ENCODE measurements around the gene SPAG6. TPM values are rescaled to one million over a fixed set of nuclear protein-coding genes. Genes with fewer than 3 reads are reported as not detected.

SPAG6 gene
- total RNA-seq, 1 experiment from 2014 or later = not detected

- DNase-seq (ENCODE audit: low read depth) = peak; percentile 87
Observed at GRCh38 chr10:22433875-22434274, 88.6 kb downstream of the SPAG6 start.

GRCh38 chr10:22434521-22434920, 89.2 kb downstream of the SPAG6 start:
- DNase-seq (ENCODE audit: low read depth) = no peak

GRCh38 chr10:22435650-22436049, 90.4 kb downstream of the SPAG6 start:
- DNase-seq (ENCODE audit: low read depth) = no peak

DNA sequence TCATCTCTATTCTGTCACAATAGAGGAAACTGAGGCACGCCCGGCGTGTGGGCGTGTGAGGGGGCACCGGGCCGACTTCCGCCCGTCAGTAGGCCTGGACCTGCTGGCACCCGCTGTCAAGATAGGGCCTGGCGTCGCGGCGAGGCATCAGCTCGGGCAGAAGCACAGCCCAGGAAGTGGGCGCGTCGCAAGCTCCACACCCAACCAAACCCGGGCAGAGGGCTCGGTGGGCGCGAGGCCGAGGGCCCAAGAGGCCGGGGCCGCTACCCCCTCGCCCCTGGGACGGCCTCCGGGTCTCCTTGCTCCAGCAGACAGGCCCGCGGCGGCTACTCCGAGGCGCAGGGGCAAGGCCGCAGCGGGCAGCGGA, 91.2 kb downstream of the SPAG6 start:
- no peak for DNase-seq (ENCODE audit: low read depth)

DNA sequence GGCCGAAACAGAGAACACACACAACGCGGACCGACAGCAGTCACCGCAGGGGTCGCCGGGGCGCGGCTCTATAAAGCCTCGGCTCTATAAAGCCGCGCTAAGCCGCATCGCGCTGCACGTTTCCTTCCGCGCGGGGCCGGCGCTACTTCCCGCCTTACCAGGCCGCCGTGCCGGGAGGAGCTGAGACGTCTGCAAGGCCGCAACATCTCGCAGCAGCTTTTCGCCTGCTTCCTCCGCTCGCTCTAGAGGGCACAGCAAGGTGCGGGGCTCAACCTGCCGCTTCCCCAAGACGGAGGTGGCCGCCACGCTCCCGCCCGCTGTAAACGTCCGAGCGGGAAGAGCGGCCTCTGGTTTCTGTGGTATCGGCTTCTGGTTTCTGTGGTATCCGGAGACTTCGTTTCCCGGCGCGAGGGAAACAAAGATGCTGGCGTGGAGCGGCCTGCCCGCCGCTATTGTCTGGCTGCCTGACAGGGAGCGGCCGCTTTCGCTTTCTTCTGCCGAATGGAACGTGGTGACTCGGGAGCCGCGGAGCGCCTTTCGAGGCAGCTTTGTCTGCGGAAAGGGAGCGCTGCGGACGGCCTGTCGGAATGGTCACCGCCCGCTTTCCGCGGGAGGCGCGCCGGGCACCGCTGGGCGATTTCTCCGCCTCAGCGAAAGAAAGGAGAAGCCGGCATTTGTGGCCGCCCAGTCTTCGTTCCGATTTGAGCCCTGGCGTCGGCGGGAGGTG, 91.8 kb downstream of the SPAG6 start:
- peak; percentile 92 for DNase-seq (ENCODE audit: low read depth)

DNA sequence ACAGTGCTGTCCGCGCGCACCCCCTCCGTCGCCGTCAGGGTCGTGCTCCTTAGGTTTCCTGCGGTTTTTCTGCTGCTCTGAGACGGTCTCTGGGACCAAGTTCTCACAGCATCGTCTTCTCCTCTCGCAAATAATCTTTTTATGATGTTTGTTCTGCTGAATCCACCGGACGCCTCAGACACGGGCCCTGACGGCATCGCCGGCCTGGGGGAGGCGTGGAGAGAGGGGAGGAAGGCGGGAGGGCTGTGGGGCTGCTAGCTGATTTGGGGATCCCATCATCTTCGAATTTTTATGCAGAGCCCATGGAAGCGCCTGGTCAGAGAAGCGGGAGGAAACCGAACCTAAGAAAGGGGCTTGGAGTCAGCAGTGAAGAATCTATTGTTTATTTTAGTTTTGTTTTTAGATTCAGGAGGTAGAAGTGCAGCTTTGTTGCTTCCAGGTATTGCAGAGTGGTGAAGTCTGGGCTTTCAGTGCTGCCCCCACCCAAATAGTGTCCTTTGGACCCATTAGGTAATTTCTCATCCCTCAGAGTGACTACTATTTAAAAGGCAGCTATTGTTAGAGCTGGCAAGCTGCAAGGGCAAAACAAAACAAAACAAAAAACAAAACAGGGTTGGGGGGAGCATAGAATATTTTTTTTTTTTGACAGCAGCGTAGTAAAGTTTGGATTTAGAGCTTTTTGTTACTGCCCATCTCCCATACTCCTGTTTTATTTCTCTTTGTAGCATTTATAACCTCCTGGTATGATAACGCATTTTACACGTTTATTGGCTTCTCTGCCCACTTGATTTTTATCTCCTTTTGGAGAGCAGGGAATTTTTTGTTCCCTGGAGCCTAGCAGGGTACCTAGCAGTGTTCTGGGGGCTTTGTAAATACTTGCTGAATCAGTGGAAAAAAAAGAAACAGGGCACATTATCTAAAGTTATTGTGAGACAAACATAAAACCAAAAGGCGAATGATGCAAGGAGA, 92.6 kb downstream of the SPAG6 start:
- DNase-seq (ENCODE audit: low read depth) = no peak

DNA sequence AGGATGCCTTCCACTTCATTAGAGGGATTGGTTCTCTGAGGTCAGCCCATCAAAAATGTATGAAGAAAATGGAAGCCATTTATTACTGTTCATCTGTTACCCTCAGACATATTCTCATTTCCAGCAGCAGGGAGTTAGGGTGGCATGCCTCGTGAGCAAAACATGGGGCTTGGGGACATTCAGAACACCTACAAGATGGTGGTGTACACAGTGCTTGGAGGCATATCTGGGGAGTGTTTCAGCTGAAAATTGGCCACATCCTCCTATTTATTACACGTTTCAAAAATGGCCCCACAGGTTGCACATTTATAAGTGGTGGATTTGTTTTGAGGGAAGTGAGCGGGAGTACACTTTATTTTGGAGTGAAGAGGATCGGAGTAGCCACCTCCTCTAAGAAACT, 93.4 kb downstream of the SPAG6 start:
- no peak for DNase-seq (ENCODE audit: low read depth)

DNA sequence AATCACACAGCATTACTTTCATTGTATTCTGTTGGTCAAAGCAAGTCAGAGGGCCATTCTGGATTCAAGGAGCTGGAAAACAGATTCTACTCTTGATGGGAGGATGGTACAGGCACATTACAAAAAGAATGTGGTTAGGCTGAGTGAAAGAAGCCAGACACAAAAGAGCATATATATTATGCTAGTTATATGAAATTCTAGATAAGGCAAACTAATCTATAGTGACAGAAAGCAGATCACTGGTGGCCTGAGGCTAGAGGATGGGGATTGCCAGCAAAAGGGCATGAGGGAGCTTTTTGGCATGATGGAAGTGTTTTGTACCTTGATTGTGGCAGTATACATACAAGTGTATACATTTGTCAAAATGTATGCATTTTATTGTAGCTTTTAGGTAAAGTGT, 96.8 kb downstream of the SPAG6 start:
- DNase-seq (ENCODE audit: low read depth) = no peak

DNA sequence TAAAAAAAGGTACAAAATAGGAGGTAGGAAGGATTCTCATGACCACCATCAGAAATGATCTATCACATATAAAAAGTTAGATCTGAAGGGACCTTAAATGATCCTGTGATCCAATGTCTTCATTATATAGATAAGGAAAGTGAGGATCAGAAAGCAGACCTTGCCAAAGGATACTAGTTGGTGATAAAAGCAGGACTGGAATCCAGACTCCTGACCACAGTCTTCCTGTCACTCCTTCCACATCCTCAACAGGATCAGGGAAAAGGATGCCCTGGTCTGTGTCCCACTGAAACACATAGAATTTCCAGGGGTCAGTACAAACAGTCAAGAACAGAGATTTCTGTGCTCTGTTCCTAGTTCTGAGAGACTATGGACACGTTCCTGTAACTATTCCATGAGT, 97.2 kb downstream of the SPAG6 start:
- no peak for DNase-seq (ENCODE audit: low read depth)

DNA sequence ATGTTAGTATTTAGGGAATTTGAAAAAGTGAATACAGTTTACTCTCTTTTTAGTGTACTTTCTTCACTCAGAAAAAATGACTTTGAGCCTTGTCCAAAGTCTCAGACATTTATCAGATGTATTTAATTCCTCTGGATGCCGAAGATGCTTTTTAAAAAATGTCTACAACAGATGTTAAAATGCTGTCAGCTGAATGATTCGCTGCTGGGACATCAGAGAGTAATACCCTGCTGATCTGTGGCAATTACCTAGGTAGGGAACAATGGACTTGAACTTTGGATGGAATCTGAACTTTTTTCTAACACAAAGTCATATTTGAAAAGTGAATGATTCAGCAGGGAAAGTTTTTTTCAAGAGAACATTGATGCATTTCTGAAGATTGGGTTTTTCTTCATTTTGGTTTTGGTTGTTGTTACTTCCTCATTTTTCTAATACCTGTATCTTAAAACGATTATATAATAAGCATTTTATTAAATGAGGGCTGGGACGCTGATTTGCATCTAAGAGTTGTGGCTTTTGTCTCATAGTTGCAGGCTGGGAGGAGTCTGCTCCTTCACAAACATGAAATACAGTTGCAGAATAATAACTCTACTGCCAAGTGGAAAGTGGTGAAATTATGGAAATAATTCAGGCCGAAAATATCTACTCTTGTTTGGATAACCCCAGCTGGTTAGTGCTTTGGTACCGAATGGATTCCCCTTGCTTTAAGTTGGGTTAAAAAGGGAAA, 98.0 kb downstream of the SPAG6 start:
- DNase-seq (ENCODE audit: low read depth) = no peak

DNA sequence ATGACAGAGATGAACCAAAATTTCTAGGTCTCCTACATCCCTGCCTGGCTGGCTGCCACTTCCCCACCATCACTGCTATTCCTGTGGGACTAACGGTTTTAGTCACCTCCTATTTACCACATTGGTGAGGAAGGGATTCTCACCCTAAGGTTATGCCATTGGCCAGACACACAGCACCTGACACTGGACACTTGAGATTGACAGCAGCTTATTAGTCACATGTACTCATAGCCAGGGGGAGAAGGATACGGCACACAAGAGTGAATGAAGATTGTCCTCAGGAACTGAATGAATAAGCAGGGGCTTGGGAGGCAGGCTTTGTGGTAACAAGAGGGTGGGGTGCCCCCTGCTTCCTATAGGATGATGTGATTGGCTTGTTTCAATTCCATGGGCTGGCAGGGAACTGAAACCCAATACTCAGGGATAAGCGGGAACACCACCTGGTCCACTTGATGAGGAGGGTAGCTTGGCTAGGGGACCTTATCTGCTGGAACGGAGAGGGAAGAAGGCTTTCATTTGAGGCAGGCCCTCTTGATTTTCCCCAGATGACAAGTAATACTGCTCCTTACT, 99.0 kb downstream of the SPAG6 start:
- no peak for DNase-seq (ENCODE audit: low read depth)

DNA sequence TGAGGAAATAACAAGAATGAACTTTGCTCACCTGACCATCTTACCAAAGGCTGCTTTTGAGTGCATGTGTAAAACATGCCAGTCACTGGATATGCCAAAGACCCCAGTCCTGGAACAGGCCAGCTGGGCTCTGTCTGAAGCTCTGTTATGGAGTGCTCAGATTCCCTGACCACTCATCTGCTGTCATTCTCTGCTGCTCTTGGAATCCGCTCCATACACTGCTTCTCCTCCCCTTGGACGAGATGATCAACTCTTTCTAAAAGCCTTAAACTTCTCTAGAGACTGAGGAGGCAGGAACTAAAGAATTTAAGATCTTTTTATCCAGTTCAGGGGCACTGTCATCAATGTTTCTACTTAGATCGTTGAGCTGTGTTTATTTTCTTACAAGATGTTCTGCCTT, 100.2 kb downstream of the SPAG6 start:
- DNase-seq (ENCODE audit: low read depth) = no peak

GRCh38 chr10:22447068-22447467, 101.8 kb downstream of the SPAG6 start:
- no peak for DNase-seq (ENCODE audit: low read depth)

- DNase-seq (ENCODE audit: low read depth) = no peak
Observed at GRCh38 chr10:22451346-22451745, 106.0 kb downstream of the SPAG6 start.

DNA sequence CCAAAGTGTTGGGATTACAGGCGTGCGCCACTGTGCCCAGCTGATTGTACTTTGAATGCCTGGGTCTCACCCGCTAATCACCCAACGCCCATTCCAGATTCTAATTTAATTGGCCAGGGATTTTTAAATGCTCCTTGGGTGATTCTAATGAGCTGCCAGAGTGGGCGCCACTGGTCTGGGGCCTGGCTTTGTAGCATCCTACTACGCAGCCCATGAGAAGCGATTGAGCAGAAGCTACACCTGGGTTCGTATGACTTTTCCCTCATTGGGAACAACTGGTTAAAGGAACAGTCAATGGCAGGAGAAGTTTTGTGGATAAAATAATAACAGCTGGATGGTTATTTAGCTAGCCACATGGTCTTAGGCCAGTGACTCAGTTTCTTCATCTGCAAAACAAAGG, 108.0 kb downstream of the SPAG6 start:
- DNase-seq (ENCODE audit: low read depth) = no peak

DNA sequence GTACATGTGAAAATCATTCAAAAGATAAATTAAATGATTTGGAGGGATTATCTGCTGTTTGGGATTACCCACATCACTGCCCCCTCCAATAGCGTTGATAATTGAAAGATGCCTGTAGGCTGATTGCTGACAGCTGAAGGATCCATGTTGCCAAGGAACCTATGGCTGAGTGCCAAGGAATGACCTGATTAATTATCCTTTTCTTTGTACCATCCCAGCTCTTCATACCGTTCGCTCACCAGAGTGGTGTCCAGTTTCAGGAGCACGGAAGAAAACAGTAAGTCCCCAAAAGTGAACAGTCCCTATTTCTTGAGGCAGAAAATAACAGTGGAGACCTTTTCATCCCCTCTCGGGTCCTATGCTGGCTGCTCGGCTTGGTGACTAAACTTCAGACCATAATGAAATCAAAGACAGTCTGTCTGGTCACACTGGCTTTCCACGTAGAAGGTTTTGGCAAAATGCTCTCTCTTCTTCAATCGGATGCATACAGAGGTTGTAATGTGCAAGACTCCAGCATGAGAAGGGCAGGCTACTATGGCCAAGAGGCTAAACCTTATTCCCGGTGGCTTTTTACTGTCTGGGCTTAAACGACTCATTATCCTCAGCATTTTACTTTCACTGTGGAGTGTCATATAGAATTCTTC, 108.8 kb downstream of the SPAG6 start:
- DNase-seq (ENCODE audit: low read depth) = peak; percentile 60

- no peak for DNase-seq (ENCODE audit: low read depth)
Observed at GRCh38 chr10:22454634-22455033, 109.3 kb downstream of the SPAG6 start.

- DNase-seq (ENCODE audit: low read depth) = no peak
Observed at GRCh38 chr10:22455068-22455857, 110.0 kb downstream of the SPAG6 start.

DNA sequence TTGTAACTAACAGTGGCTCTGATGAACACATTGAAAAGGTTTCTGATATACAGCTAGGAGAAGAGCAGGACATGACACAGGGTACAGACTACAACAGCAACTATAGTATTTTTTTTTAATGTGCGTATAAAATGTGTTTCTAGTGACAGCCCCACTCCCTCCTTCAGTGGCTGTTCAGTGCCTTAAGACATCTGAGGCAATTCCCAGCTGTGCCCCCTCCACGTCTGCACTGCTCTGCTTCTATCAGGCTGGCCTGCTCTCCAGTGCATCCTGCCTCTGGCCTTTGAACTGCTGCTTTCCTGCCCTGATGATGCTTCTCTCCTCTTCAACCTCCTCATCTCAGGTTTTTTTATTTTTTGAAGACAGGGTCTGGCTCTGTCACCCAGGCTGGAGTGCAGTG, 111.2 kb downstream of the SPAG6 start:
- no peak for DNase-seq (ENCODE audit: low read depth)

DNA sequence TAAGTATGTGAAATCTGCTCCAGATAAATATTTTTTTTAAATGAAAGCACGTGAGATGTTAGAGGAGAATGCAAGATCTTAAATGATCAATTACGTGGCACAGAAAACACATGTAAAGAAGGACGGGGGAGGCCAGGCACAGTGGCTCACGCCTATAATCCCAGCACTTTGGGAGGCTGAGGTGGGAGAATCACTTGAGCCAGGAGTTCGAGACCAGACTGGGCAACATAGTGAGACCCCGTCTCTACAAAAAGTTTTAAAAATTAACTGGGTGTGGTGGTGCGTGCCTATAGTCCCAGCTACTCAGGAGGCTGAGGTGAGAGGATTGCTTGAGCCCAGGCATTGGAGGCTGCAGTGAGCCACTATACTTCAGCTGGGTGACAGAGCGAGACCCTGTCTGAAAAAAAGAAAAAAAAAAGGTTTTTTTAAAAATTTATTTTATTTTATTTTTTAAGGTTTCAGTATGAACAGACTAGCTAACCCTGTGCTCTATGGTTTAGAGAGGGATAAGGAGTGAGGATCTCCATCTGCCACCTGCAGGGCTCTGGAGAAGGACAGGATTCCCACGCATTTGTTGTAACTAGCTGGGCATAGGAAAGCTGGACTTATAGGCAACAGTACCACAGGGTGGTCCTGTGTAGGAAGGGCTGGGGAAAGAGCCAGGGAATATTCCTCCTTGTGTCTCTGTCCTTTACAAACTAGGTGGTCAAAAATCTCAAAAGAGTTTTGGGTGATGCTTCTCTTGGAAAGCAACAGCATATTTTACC, 113.2 kb downstream of the SPAG6 start:
- no peak for DNase-seq (ENCODE audit: low read depth)
